HL-60 (cell line): ENCODE data around the gene MTFP1.

Source experiments
- CTCF ChIP-seq: IDR thresholded peaks from one replicate; pipeline ENCODE4 v1.5.1; 2011; ENCODE audit warnings: low read length, control low read depth, inconsistent platforms; ENCODE audit not compliant: insufficient read depth
- GABPA ChIP-seq: IDR thresholded peaks from 2 replicates; pipeline ENCODE4 v1.6.1; 2012; ENCODE audit warnings: low read depth
- POLR2AphosphoS5 ChIP-seq: IDR thresholded peaks from 2 replicates; pipeline ENCODE4 v1.6.1; 2012; ENCODE audit warnings: low read depth
- REST ChIP-seq: IDR thresholded peaks from 2 replicates; pipeline ENCODE4 v1.6.1; 2012; ENCODE audit warnings: low read depth; ENCODE audit not compliant: insufficient replicate concordance

- TF ChIP-seq CTCF (no peak), POLR2AphosphoS5 (no peak), GABPA (no peak), REST (no peak)
Observed at GRCh38 chr22:30393322-30393680, 32.3 kb upstream of the MTFP1 start.
